DOHH2 (cell line): Measurements from ENCODE around the gene CD34.

Experiments
- H3F3A ChIP-seq: fragments of 200-600 bp; sonication (generic), shearing (Covaris generic); 2 replicates; pipeline ENCODE4 v1.6.0; 2016; ENCODE audit warnings: antibody characterized with exemption, mild to moderate bottlenecking; ENCODE audit not compliant: control insufficient read depth, insufficient read depth
- H3K27ac ChIP-seq: fragments of 200-600 bp; sonication (generic); 2 replicates; pipeline ENCODE4 v1.5.1; 2014; ENCODE audit warnings: low read depth, mild to moderate bottlenecking, low read length, moderate library complexity
- H3K27me3 ChIP-seq: fragments of 200-600 bp; sonication (generic); 2 replicates; pipeline ENCODE4 v1.6.1; 2014; ENCODE audit warnings: mild to moderate bottlenecking, low read length, mixed read lengths; ENCODE audit not compliant: control insufficient read depth
- H3K36me3 ChIP-seq: fragments of 200-600 bp; sonication (generic); 2 replicates; pipeline ENCODE4 v1.6.1; 2014; ENCODE audit warnings: mild to moderate bottlenecking, low read length, moderate library complexity, mixed read lengths; ENCODE audit not compliant: control insufficient read depth
- H3K4me1 ChIP-seq: fragments of 200-600 bp; sonication (generic); 2 replicates; pipeline ENCODE4 v1.6.1; 2014; ENCODE audit warnings: mild to moderate bottlenecking, low read length, mixed read lengths; ENCODE audit not compliant: control insufficient read depth
- H3K4me2 ChIP-seq: fragments of 200-600 bp; sonication (generic); 2 replicates; pipeline ENCODE4 v1.6.0; 2014; ENCODE audit warnings: mild to moderate bottlenecking, low read length, moderate library complexity
- H3K4me3 ChIP-seq: fragments of 200-600 bp; sonication (generic); 2 replicates; pipeline ENCODE4 v1.5.1; 2014; ENCODE audit warnings: mild to moderate bottlenecking, low read length, mixed read lengths
- H3K79me2 ChIP-seq: fragments of 200-600 bp; sonication (generic); 2 replicates; pipeline ENCODE4 v1.6.1; 2014; ENCODE audit warnings: mild to moderate bottlenecking, low read length, mixed read lengths; ENCODE audit not compliant: control insufficient read depth
- H3K9me2 ChIP-seq: fragments of 200-600 bp; sonication (generic); replicated peaks from 2 replicates; pipeline ENCODE4 v1.6.1; 2014; ENCODE audit warnings: mild to moderate bottlenecking, low read length, mixed read lengths; ENCODE audit not compliant: control insufficient read depth
- H3K9me3 ChIP-seq: fragments of 200-600 bp; sonication (generic); 2 replicates; pipeline ENCODE4 v1.6.1; 2014; ENCODE audit warnings: antibody characterized with exemption, low read length, mixed read lengths; ENCODE audit not compliant: control insufficient read depth, insufficient read depth
- H4K20me1 ChIP-seq: fragments of 200-600 bp; sonication (generic); 2 replicates; pipeline ENCODE4 v1.6.0; 2014; ENCODE audit warnings: low read depth, mild to moderate bottlenecking, antibody characterized with exemption, low read length, moderate library complexity; ENCODE audit not compliant: control insufficient read depth, insufficient read depth
- CTCF ChIP-seq: fragments of 200-600 bp; sonication (generic); IDR thresholded peaks from one replicate; pipeline ENCODE4 v1.5.1; 2014; ENCODE audit warnings: antibody characterized with exemption, mild to moderate bottlenecking, low read depth, low read length; ENCODE audit not compliant: poor library complexity, severe bottlenecking
- EZH2phosphoT487 ChIP-seq: fragments of 200-600 bp; sonication (generic); IDR thresholded peaks from 2 replicates; pipeline ENCODE4 v1.6.1; 2017; ENCODE audit warnings: borderline replicate concordance, mild to moderate bottlenecking, antibody characterized with exemption, low read length, moderate library complexity, mixed read lengths

CD34 gene

GRCh38 chr1:207896547-207896946, 14.4 kb downstream of the CD34 start:
- H3K79me2 ChIP-seq: no peaks in the 10 kb centered on the region
- H3K9me3 ChIP-seq: no peaks in the 10 kb centered on the region

GRCh38 chr1:207894704-207895103, 16.2 kb downstream of the CD34 start:
- TF ChIP-seq EZH2phosphoT487: no peak
- TF ChIP-seq CTCF: no peak
- Histone ChIP-seq H3K4me2 (no peak overlapping the region), H3K4me1 (peaks cover 8% of the 10 kb centered on the region)

More at GRCh38 chr1:207896547-207896946, 14.4 kb downstream of the CD34 start:
- H3F3A ChIP-seq: no peaks in the 10 kb centered on the region
- no peak overlapping the region for H3K4me2 ChIP-seq
- H3K4me3 ChIP-seq: no peak overlapping the region
- no peak overlapping the region for H3K27ac ChIP-seq
- no peaks in the 10 kb centered on the region for H3K36me3 ChIP-seq
- H4K20me1 ChIP-seq: no peaks in the 10 kb centered on the region
- no peaks in the 10 kb centered on the region for H3K9me2 ChIP-seq
- no peaks in the 10 kb centered on the region for H3K4me1 ChIP-seq
- TF ChIP-seq EZH2phosphoT487: no peak
- TF ChIP-seq CTCF: no peak
- H3K27me3 ChIP-seq: 0 out of 2 replicates have a peak, but pooled peaks cover 10% of the 10 kb centered on the region

GRCh38 chr1:207893737-207894582, 17.0 kb downstream of the CD34 start:
- H3K4me1 ChIP-seq: peaks cover 8% of the 10 kb centered on the region
- 0 out of 2 replicates have a peak, but pooled peaks cover 10% of the 10 kb centered on the region for H3K27me3 ChIP-seq
- no peak overlapping the region for H3K4me3 ChIP-seq
- H3K79me2 ChIP-seq: no peaks in the 10 kb centered on the region
- H3K27ac ChIP-seq: no peak overlapping the region
- no peaks in the 10 kb centered on the region for H3K36me3 ChIP-seq
- H3K4me2 ChIP-seq: no peak overlapping the region
- TF ChIP-seq EZH2phosphoT487 (no peak), CTCF (no peak)
- H4K20me1 ChIP-seq: no peaks in the 10 kb centered on the region
- no peaks in the 10 kb centered on the region for H3F3A ChIP-seq
- no peaks in the 10 kb centered on the region for H3K9me3 ChIP-seq
- no peaks in the 10 kb centered on the region for H3K9me2 ChIP-seq

More at GRCh38 chr1:207894704-207895103, 16.2 kb downstream of the CD34 start:
- Histone ChIP-seq H3K79me2 (no peaks in the 10 kb centered on the region), H3K27ac (no peak overlapping the region), H3K27me3 (0 out of 2 replicates have a peak, but pooled peaks cover 10% of the 10 kb centered on the region), H3K4me3 (no peak overlapping the region), H3F3A (no peaks in the 10 kb centered on the region), H4K20me1 (no peaks in the 10 kb centered on the region), H3K9me3 (no peaks in the 10 kb centered on the region), H3K36me3 (no peaks in the 10 kb centered on the region), H3K9me2 (no peaks in the 10 kb centered on the region)
